Small intestine (tissue), 16 donors: ENCODE data around the gene MAGEB6B. TPM values are rescaled to one million over a fixed set of nuclear protein-coding genes. Genes with fewer than 3 reads are reported as not detected.
"Not testable (repeated sequence)": the region's sequence is repeated elsewhere in the genome, so short reads cannot be mapped to it uniquely, and the experiment has no call there.

Source experiments
- DNase-seq, 2 donors: peaks; one replicate each; pipeline versions ENCODE4 v3.0.0 to v3.0.0-alpha.2; 2013
- FAIRE-seq: peaks from 2 replicates; lab custom pipeline; 2012; peaks lifted over from hg19 to GRCh38; lab: Jason Lieb, UNC
- H3K27ac ChIP-seq, 3 donors: one replicate each; pipeline ENCODE4 v1.5.1; 2013; ENCODE audit warnings: low read length in 2 of 3, mild to moderate bottlenecking in 2 of 3, control low read depth in 1 of 3, inconsistent platforms in 1 of 3, low read depth in 1 of 3, moderate library complexity in 1 of 3
- H3K27me3 ChIP-seq, 3 donors: one replicate each; pipeline ENCODE4 v1.6.1; 2013; ENCODE audit warnings: low read length in 3 of 3, inconsistent platforms in 1 of 3; ENCODE audit not compliant: control insufficient read depth in 3 of 3, insufficient read depth in 3 of 3
- H3K36me3 ChIP-seq, 3 donors: one replicate each; pipeline ENCODE4 v1.6.1; 2013; ENCODE audit warnings: low read length in 3 of 3, inconsistent platforms in 1 of 3, low read depth in 1 of 3, mild to moderate bottlenecking in 1 of 3, moderate library complexity in 1 of 3; ENCODE audit not compliant: control insufficient read depth in 3 of 3, insufficient read depth in 2 of 3
- H3K4me1 ChIP-seq, 3 donors: one replicate each; pipeline ENCODE4 v1.6.1; 2013; ENCODE audit warnings: low read length in 2 of 3, inconsistent platforms in 1 of 3, low read depth in 1 of 3, mild to moderate bottlenecking in 1 of 3, moderate library complexity in 1 of 3; ENCODE audit not compliant: control insufficient read depth in 3 of 3, insufficient read depth in 2 of 3
- H3K4me3 ChIP-seq, 3 donors: one replicate each; pipeline ENCODE4 v1.5.1; 2013; ENCODE audit warnings: low read length in 3 of 3, control low read depth in 1 of 3, inconsistent platforms in 1 of 3, low read depth in 1 of 3, mild to moderate bottlenecking in 1 of 3, moderate library complexity in 1 of 3
- H3K9me3 ChIP-seq, 2 donors: one replicate each; pipeline ENCODE4 v1.6.1; 2013; ENCODE audit warnings: low read depth in 1 of 2, low read length in 1 of 2; ENCODE audit not compliant: control insufficient read depth in 2 of 2, insufficient read depth in 1 of 2
- WGBS, 3 donors: extraction: QIAGEN DNeasy Blood & Tissue Kit; methylation state at CpG; one replicate each; pipeline ENCODE4 v1.1.7; 2013; 5-methylcytosine and 5-hydroxymethylcytosine counted together
- long read RNA-seq, 10 donors: transcript quantifications; one replicate each; lab custom pipeline, GENCODE V29; 2026
- polyA plus RNA-seq, 4 donors: library from polyadenylated mRNA; stranded (reverse) in 3 of 4; unstranded in 1 of 4; fragments of 200-250 nt in 3 of 4; fragments of 120-200 nt in 1 of 4; gene quantifications; one replicate each; pipeline versions ENCODE4 v1.2.1 to v1.2.3, GENCODE V29; 2013
- donor health status: healthy with polysubstance abuse.
- donor health status: control.
- donor health status: control.
- donor health status: Bipolar disorder and iron deficiency.
- donor health status: healthy.

Gene MAGEB6B, protein sequence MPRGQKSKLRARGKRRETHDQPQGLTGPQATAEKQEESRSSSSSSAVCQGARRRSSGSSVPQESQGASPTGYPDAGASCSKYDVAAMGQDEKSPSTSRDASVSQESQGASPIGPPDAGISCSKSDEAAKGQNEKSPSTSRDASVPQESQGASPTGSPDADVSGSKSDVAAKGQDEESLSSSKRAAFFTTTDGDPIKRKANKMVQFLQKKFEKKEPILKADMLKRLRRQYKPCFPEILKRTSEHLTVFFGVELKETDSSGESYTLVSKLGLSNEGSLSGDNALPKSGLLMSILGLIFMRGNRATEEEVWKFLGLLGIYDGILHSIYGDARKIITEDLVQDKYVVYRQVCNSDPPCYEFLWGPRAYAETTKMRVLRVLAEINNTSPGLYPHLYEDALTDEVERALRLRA
- not detected for polyA plus RNA-seq
- long read RNA-seq, donor 1, result 0 reads
- long read RNA-seq, donor 2, result 0 reads
- long read RNA-seq, donor 3, result 0 reads
- long read RNA-seq, donor 4, result 0 reads
- long read RNA-seq, donor 5, result 0 reads
- long read RNA-seq, donor 6, result 0 reads
- long read RNA-seq, donor 7, result 0 reads
- long read RNA-seq, donor 8, result 0 reads
- long read RNA-seq, donor 9, result 0 reads
- long read RNA-seq, donor 10, result 0 reads

DNA sequence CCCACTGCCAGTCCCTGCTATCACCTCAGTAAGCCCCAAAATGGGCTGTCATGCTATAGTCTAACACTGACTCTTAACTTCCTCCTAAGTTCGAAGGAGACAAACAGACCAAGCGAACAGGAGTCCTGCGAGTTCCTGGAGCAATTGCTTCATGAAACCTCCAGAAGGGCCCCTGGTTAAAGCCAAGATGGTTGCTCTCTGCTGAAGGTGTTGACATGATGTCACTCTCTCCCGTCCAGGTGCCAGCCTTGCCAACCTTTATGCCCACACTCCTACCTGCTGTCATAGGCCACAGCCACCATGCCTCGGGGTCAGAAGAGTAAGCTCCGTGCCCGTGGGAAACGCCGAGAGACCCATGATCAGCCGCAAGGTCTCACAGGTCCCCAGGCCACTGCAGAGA lies at the start of gene MAGEB6B:
MAGEB6B (plus strand) TSS at position 301 of the 400 bp plus-strand sequence; CDS start at position 301, 0 bp downstream.
- 89 to 95% (median 93%) methylated on average over 10 of the region's 10 CpGs for WGBS, 3 donors
- no peak within 1 kb of the TSS for H3K4me3 ChIP-seq
- H3K27me3 ChIP-seq, result no peaks in the 10 kb centered on the region
- peaks cover 2 to 9% of the 10 kb centered on the region in 2 donors for H3K9me3 ChIP-seq
- no peak within 1 kb of the TSS for H3K27ac ChIP-seq
- FAIRE-seq (no peak), DNase-seq (no peak)
- no peaks in the 10 kb centered on the region for H3K4me1 ChIP-seq
- H3K36me3 ChIP-seq, result no peaks in the 10 kb centered on the region

DNA sequence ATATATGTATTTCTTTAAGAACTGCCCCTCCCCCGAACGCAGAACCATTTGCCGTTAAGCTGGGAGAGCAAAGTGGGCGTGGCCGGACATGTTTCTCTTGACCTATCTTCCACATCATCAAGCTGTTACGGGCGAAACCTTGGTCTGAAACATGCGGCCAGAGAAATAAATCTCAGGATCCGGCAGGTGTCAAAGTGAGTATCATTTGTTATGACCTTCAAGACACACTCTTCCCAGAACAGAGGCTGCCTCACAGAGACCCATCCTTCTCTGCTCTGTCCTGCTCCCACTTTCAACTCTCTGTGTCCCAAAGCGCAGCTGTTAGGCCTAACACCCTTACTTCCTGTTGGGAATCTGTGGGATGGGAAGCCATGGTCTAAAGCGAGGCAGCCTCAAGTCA lies 22.1 kb upstream of the MAGEB6B start, which contains the start of gene MAGEB18:
MAGEB18 (plus strand) TSS at position 70 of the 400 bp plus-strand sequence. CDS start 643 bp downstream, outside the sequence.
- H3K36me3 ChIP-seq, result no peaks in the 10 kb centered on the region
- 77 to 86% (median 81%) methylated on average over 11 of the region's 11 CpGs for WGBS, 3 donors
- no peak for DNase-seq
- no peak within 1 kb of the TSS for H3K4me3 ChIP-seq
- no peak within 1 kb of the TSS for H3K27ac ChIP-seq
- no peaks in the 10 kb centered on the region for H3K9me3 ChIP-seq
- H3K4me1 ChIP-seq, result no peaks in the 10 kb centered on the region
- no peak for FAIRE-seq
- no peaks in the 10 kb centered on the region for H3K27me3 ChIP-seq

DNA sequence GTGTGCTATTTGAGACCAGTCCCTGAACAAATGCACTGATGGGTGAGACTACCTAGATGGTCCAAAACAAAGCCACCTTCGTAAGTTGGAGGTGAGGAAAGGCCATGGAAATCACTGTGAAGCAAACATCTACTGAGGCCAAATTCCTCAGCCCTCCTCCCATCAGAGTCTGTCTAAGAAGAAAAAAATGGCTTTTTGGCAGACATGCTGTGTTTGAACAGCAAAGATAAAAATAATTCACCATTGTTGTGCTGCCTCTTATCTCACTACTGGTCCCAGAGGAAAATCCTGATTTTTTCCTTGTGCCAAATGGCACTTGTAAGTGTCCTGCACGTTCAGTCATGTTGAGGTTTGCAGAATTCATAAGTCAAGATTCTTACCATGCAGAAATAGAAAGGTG lies 14.4 kb upstream of the MAGEB6B start:
- H3K9me3 ChIP-seq, result no peaks in the 10 kb centered on the region
- H3K4me3 ChIP-seq, result no peak overlapping the region
- FAIRE-seq (no peak), DNase-seq (no peak)
- WGBS, 3 donors, result 12 to 31% (median 18%) methylated on average over 2 of the region's 2 CpGs
- no peaks in the 10 kb centered on the region for H3K4me1 ChIP-seq
- no peak overlapping the region for H3K27ac ChIP-seq
- no peaks in the 10 kb centered on the region for H3K36me3 ChIP-seq
- no peaks in the 10 kb centered on the region for H3K27me3 ChIP-seq

DNA sequence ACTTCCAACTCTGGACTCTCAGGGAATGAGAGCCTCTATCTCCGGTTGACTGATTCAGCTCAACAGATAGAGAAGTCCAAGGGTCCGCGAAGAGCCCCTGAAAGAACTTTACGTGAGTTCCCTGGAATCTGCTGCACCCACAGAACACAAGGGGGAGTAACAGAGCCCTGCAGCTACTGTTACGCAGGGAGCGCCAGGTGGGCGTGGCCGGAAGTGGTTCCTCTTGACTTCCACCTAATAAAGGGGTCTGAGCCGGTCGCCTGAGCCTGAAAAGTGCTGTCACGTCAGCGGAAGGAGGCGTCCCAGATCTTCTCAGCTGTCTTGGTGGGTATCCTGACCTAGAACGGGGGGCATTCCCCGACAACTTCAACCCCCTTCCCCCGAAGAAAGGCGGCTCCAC lies 31.8 kb downstream of the MAGEB6B start, which contains the start of gene MAGEB6:
MAGEB6 (plus strand) TSS at position 237 of the 400 bp plus-strand sequence. CDS start 1,407 bp downstream, outside the sequence.
- FAIRE-seq (no peak), DNase-seq (no peak)
- H3K27me3 ChIP-seq, result no peaks in the 10 kb centered on the region
- no peaks in the 10 kb centered on the region for H3K36me3 ChIP-seq
- H3K27ac ChIP-seq, result no peak within 1 kb of the TSS
- peaks cover 0 to 3% of the 10 kb centered on the region in 2 donors for H3K9me3 ChIP-seq
- no peaks in the 10 kb centered on the region for H3K4me1 ChIP-seq
- 82 to 89% (median 82%) methylated on average over 14 to 17 of the region's 17 CpGs for WGBS, 3 donors
- H3K4me3 ChIP-seq, result no peak within 1 kb of the TSS

DNA sequence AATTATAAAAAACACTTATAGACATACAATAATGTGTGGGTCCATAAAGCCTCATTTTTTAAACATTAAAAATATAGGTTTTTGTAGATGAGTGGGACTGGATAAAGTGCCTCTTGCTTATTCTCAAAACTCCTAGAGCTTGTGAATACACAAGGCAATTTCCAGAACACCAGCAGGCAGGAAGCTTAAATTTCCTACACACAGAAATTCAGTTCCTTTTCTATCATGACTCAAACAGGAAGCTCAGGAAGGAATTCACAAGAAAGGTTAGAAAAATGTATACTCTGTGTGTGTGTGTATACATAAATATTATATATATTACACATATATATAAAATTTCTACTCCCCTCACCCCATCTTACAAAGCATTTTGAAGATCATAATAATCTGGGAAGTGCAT lies 43.2 kb downstream of the MAGEB6B start:
- FAIRE-seq (no peak), DNase-seq (no peak)
- H3K4me3 ChIP-seq, result no peak overlapping the region

DNA sequence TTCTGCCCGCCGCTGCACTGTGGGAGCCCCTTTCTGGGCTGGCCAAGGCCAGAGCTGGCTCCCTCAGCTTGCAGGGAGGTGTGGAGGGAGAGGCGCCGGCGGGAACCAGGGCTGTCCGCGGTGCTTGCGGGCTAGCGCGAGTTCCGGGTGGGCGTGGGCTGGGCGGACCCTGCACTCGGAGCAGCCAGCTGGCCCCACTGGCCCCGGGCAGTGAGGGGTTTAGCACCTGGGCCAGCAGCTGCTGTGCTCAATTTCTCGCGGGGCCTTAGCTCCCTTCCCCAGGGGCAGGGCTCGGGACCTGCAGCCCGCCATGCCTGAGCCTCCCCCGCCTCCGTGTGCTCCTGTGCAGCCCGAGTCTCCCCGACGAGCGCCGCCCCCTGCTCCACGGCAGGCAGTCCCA lies 44.3 kb downstream of the MAGEB6B start:
- FAIRE-seq, H3K4me3 ChIP-seq, H3K4me1 ChIP-seq, H3K27me3 ChIP-seq, H3K9me3 ChIP-seq, H3K27ac ChIP-seq, DNase-seq, H3K36me3 ChIP-seq: not testable (repeated sequence)
- WGBS, 3 donors, result 90 to 94% (median 92%) methylated on average over 6 to 27 of the region's 27 CpGs

More for the DNA sequence above, 43.2 kb downstream of the MAGEB6B start:
- Histone ChIP-seq H3K27me3 (no peaks in the 10 kb centered on the region), H3K36me3 (no peaks in the 10 kb centered on the region), H3K4me1 (no peaks in the 10 kb centered on the region), H3K27ac (no peak overlapping the region), H3K9me3 (peaks cover 0 to 2% of the 10 kb centered on the region in 2 donors)

DNA sequence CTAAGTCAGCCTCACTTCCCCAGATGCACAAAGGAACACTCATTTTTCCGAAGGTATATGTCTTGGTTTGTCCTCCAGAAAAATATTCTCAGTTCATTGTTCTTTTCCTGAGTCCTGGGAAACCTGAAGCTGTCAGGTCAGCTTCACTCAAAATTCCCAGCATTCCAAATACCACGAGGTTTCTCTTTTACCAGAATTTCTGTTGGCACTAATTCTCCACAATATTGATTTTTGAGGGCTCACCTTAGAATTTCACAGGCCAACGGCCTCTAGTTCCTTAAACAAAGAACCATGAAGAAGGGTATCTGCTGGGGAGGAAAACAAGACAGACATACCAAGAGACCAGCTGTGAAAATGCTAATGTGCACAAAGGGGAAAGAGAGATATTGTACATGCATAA lies 47.6 kb downstream of the MAGEB6B start:
- H3K4me1 ChIP-seq, result no peaks in the 10 kb centered on the region
- H3K4me3 ChIP-seq, result no peak overlapping the region
- WGBS, 3 donors, result 36 to 60% (median 40%) methylated on average over 3 of the region's 3 CpGs
- H3K9me3 ChIP-seq, result no peaks in the 10 kb centered on the region
- H3K27ac ChIP-seq, result no peak overlapping the region
- FAIRE-seq (no peak), DNase-seq (no peak)
- H3K27me3 ChIP-seq, result no peaks in the 10 kb centered on the region
- no peaks in the 10 kb centered on the region for H3K36me3 ChIP-seq
